CD4-positive, alpha-beta T cell treated with Interleukin-17A for 1 hour (primary cell): Measurements from ENCODE around the gene C6orf163.
A peak's percentile ranks its signal among the peaks of the same experiment; 100 is the strongest.
"Not testable (repeated sequence)": the region's sequence is repeated elsewhere in the genome, so short reads cannot be mapped to it uniquely, and the experiment has no call there.

Experiments used
- DNase-seq: peaks from one replicate; pipeline ENCODE4 v3.0.0-alpha.2; 2020

C6orf163 gene

GRCh38 chr6:87344731-87345130 lies at the start of gene C6orf163:
TSS of gene C6orf163 (plus strand) at chr6:87344813. CDS start at chr6:87345100, 287 bp downstream.
- DNase-seq: no peak

GRCh38 chr6:87297119-87297518 lies 47.5 kb upstream of the C6orf163 start:
- DNase-seq: no peak

GRCh38 chr6:87301277-87301676 lies 43.3 kb upstream of the C6orf163 start:
- not testable (repeated sequence) for DNase-seq

GRCh38 chr6:87308970-87309369 lies 35.6 kb upstream of the C6orf163 start:
- DNase-seq: no peak

- no peak for DNase-seq
These were observed 31.8 kb upstream of the C6orf163 start for GRCh38 chr6:87312860-87313259.

- no peak for DNase-seq
These were observed 29.5 kb upstream of the C6orf163 start for GRCh38 chr6:87315071-87315470.

GRCh38 chr6:87319271-87319987 lies 25.2 kb upstream of the C6orf163 start:
- DNase-seq: no peak

- peak; percentile 85 for DNase-seq
These were observed 22.1 kb upstream of the C6orf163 start, which contains the start of gene SMIM8 for GRCh38 chr6:87322304-87323212. TSS of gene SMIM8 (plus strand) at chr6:87322588. CDS start at chr6:87337032, 14,444 bp downstream.

GRCh38 chr6:87323880-87324279 lies 20.7 kb upstream of the C6orf163 start:
- DNase-seq: not testable (repeated sequence)

GRCh38 chr6:87330961-87331360 lies 13.7 kb upstream of the C6orf163 start:
- no peak for DNase-seq

- DNase-seq: no peak
These were observed 11.6 kb upstream of the C6orf163 start for GRCh38 chr6:87333033-87333432.

GRCh38 chr6:87333591-87334181 lies 10.9 kb upstream of the C6orf163 start:
- no peak for DNase-seq

GRCh38 chr6:87334683-87335082 lies 9.9 kb upstream of the C6orf163 start:
- DNase-seq: no peak

- DNase-seq: no peak
These were observed 8.2 kb upstream of the C6orf163 start for GRCh38 chr6:87336367-87336766.

- no peak for DNase-seq
These were observed 4.4 kb upstream of the C6orf163 start for GRCh38 chr6:87340230-87340629.

GRCh38 chr6:87341158-87341557 lies 3.5 kb upstream of the C6orf163 start:
- DNase-seq: no peak

GRCh38 chr6:87341899-87342298 lies 2.7 kb upstream of the C6orf163 start:
- DNase-seq: no peak

GRCh38 chr6:87342829-87343228 lies 1.8 kb upstream of the C6orf163 start:
- no peak for DNase-seq

GRCh38 chr6:87346700-87347099 lies 2.1 kb downstream of the C6orf163 start:
- no peak for DNase-seq

GRCh38 chr6:87349896-87350295 lies 5.3 kb downstream of the C6orf163 start:
- DNase-seq: no peak

- DNase-seq: no peak
These were observed 5.9 kb downstream of the C6orf163 start for GRCh38 chr6:87350516-87350915.

- DNase-seq: no peak
These were observed 7.0 kb downstream of the C6orf163 start for GRCh38 chr6:87351583-87351982.

GRCh38 chr6:87356181-87356580 lies 11.6 kb downstream of the C6orf163 start:
- DNase-seq: no peak
